Dermis microvascular lymphatic vessel endothelial cell (primary cell): ENCODE data around the gene XRCC3. TPM values are rescaled to one million over a fixed set of nuclear protein-coding genes. Genes with fewer than 3 reads are reported as not detected.

Experiments
- DNase-seq, 2 donors: peaks; one replicate each; pipeline versions ENCODE4 v3.0.0 to v3.0.0-alpha.2; 2010; ENCODE audit warnings: low read depth in 2 of 2
- total RNA-seq: library from RNA; depleted of rRNA; stranded (reverse); fragments of >200 nt; gene quantifications from 2 replicates; pipeline ENCODE4 v1.2.1, GENCODE V29; 2014

XRCC3 gene
- 10.0 and 11.0 TPM in 2 replicates for total RNA-seq

GRCh38 chr14:103715052-103716000 is at the start of gene XRCC3, which contains the start of gene ZFYVE21:
Gene XRCC3, minus strand, starts transcription at chr14:103715451. Its CDS starts 4,364 bp downstream, at chr14:103711087.
Gene ZFYVE21, plus strand, starts transcription at chr14:103715810. Its CDS starts 32 bp downstream, at chr14:103715842.
- peak; percentile 98 to 100 for DNase-seq

- no peak for DNase-seq
These were observed 48.7 kb upstream of the XRCC3 start for GRCh38 chr14:103763730-103764488.

GRCh38 chr14:103762541-103762940 is 47.3 kb upstream of the XRCC3 start:
- no peak for DNase-seq

- DNase-seq, result no peak
These were observed 46.8 kb upstream of the XRCC3 start for GRCh38 chr14:103762036-103762435.

- no peak for DNase-seq
These were observed 43.0 kb upstream of the XRCC3 start for GRCh38 chr14:103758059-103758776.

GRCh38 chr14:103755060-103755459 is 39.8 kb upstream of the XRCC3 start:
- peak in 1 of 2 donors; percentile 35 for DNase-seq

GRCh38 chr14:103753774-103754173 is 38.5 kb upstream of the XRCC3 start:
- DNase-seq, result no peak

GRCh38 chr14:103749860-103750259 is 34.6 kb upstream of the XRCC3 start:
- no peak for DNase-seq

- DNase-seq, result peak in 1 of 2 donors; percentile 39
These were observed 34.2 kb upstream of the XRCC3 start for GRCh38 chr14:103749452-103749851.

GRCh38 chr14:103748534-103748857 is 33.2 kb upstream of the XRCC3 start:
- no peak for DNase-seq

GRCh38 chr14:103746701-103747100 is 31.4 kb upstream of the XRCC3 start:
- DNase-seq, result no peak

- no peak for DNase-seq
These were observed 30.2 kb upstream of the XRCC3 start for GRCh38 chr14:103745424-103745823.

GRCh38 chr14:103744621-103745395 is 29.6 kb upstream of the XRCC3 start:
- DNase-seq, result no peak

- DNase-seq, result no peak
These were observed 28.4 kb upstream of the XRCC3 start for GRCh38 chr14:103743691-103744090.

- no peak for DNase-seq
These were observed 27.4 kb upstream of the XRCC3 start for GRCh38 chr14:103742499-103743255.

GRCh38 chr14:103741876-103742275 is 26.6 kb upstream of the XRCC3 start:
- DNase-seq, result no peak

GRCh38 chr14:103740991-103741689 is 25.9 kb upstream of the XRCC3 start:
- peak in 1 of 2 donors; percentile 44 for DNase-seq

GRCh38 chr14:103739793-103740501 is 24.7 kb upstream of the XRCC3 start:
- no peak for DNase-seq

- DNase-seq, result no peak
These were observed 24.2 kb upstream of the XRCC3 start for GRCh38 chr14:103739466-103739792.
